A549 treated with AZD9567 at 1 μM for 4 hours (cell line): ENCODE data around the gene ANG. TPM values are rescaled to one million over a fixed set of nuclear protein-coding genes. Genes with fewer than 3 reads are reported as not detected.

ENCODE experiments used
- total RNA-seq: library from RNA; stranded (reverse); fragments of 200-300 nt; extraction: Qiagen RNA extraction; gene quantifications from 5 replicates; pipeline ENCODE4 v1.2.3, GENCODE V29; 2022; ENCODE audit not compliant: insufficient read depth

ANG gene
- 7.4 to 10.8 TPM (median 9.1 TPM) in 5 replicates for total RNA-seq

DNA sequence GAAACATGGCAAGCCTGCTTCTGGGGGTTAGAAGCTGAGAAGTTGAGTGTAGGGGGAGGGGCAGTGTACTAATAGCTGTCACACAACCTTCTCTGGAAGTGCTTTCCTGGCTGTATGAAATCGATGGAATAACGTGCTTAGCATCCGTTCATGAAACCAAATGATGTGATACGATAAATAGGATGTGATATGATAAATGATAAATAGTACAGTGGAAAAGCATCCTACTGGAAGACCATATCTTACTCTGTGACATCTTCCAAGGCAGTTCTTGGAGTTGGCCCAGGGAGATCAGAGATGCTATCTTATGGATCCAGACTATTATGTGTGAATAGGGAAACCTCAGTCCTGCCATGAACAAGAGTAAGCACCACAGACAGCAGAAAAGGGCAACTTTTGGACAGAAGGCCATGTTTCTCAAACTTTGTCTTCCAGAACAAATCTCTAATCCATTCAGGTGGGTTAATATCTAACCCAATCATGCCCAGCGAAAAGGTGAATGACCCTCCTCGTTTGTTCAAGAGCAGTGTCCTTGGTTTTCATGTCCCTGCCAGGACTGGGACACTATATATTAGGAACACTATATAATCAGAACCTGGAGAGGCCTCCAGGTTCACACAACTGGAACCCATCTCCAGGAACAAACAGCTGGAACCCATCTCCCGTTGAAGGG, at the start of gene ANG:
Gene ANG (plus strand): TSS at position 598 of the 673 bp plus-strand sequence. CDS start 4,801 bp downstream, outside the sequence.

DNA sequence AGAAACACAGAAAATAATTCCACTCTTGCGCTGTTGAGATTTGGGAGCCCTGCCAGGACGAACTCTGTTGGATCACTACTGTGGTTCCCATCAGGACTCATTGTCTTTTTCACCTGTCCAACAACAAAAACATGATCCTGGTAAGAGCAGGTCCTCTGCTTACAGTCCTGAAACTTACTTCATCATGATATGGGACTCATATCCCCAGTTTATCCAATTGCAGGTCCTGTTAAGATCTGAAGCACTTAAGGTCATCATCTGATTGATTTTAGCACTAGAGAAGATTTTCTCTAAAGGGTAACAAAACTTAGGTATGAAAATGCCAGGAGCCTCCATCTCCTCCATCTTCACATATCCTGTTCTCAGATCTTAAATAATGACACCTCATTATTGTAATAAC, 47.0 kb upstream of the ANG start, which contains the start of gene OR6S1:
Gene OR6S1 (minus strand): TSS at position 101 of the 400 bp plus-strand sequence. CDS start 0 bp downstream, at position 101.

DNA sequence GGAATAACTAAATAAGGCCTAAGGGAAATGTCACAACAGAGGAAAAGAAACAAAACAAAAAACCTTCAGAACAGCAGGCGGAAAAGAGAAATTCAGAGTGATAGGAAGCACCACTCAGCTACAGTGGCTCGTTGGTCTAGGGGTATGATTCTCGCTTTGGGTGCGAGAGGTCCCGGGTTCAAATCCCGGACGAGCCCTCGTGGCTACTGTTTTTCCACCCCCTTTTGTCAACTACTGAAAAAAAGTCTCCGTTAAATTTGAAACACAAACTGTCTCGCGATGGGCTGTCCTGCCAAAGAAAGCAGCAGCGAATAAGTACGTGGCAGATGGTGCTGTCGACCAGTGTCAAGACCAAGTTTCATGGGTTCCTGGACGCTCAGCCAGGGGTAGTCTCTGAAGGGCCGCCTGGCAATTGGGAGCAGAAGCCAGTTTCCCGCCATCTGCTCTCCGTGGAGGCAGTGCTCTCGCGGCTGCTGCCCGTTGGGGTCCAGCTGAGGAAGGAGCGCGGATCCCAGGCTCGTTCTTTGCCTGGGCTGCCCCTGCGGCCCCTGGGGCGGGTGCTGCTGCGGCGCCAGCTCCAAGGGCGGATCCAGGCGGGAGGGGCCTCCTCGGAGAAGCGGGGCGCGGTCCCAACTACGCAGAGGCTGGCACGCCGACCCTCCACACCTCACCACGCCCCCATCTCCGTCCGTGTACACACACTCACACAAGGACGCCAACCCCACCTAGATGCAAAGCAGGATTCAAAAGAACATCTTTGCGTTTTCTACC, 4.5 kb upstream of the ANG start, which contains the start of gene RNASE4:
Gene RNASE4 (plus strand): TSS at position 670 of the 771 bp plus-strand sequence. CDS start 14,812 bp downstream, outside the sequence.

Other genes with a start within 250 kb of the ANG start
- gene OSGEP, start 234.0 kb upstream of the ANG start, total RNA-seq, result 24.3 to 28.5 TPM (median 26.1 TPM) in 5 replicates
- gene APEX1, start 233.5 kb upstream of the ANG start, total RNA-seq, result 257 to 270 TPM (median 258 TPM) in 5 replicates
- 31.9 to 36.5 TPM (median 36.1 TPM) in 5 replicates for gene PIP4P1, start 227.3 kb upstream of the ANG start, total RNA-seq
- gene PNP, start 219.4 kb upstream of the ANG start, total RNA-seq, result 148 to 170 TPM (median 154 TPM) in 5 replicates
- 0.20 to 0.41 TPM (median 0.34 TPM) in 4 of 5 replicates, not detected in the other for gene RNASE10, start 183.2 kb upstream of the ANG start, total RNA-seq
- not detected in 5 replicates for gene RNASE9, start 127.7 kb upstream of the ANG start, total RNA-seq
- not detected in 5 replicates for gene RNASE11, start 100.8 kb upstream of the ANG start, total RNA-seq
- not detected in 5 replicates for gene RNASE12, start 97.4 kb upstream of the ANG start, total RNA-seq
- not detected in 5 replicates for gene OR6S1, start 47.1 kb upstream of the ANG start, total RNA-seq
- gene RNASE4, start 4.2 kb upstream of the ANG start, total RNA-seq, result 7.2 to 9.3 TPM (median 7.5 TPM) in 5 replicates
- gene EDDM3A, start 57.1 kb downstream of the ANG start, total RNA-seq, result not detected in 5 replicates
- not detected in 5 replicates for gene EDDM3B, start 79.6 kb downstream of the ANG start, total RNA-seq
- not detected in 5 replicates for gene RNASE6, start 92.5 kb downstream of the ANG start, total RNA-seq
- gene RNASE1, start 114.1 kb downstream of the ANG start, total RNA-seq, result 0.19 to 0.39 TPM (median 0.29 TPM) in 4 of 5 replicates, not detected in the other
- not detected in 5 replicates for gene RNASE3, start 202.6 kb downstream of the ANG start, total RNA-seq